ENCODE measurements around the gene CIAO3. TPM values are rescaled to one million over a fixed set of nuclear protein-coding genes. Genes with fewer than 3 reads are reported as not detected.

Gene CIAO3
- total and polyA plus RNA-seq, 10 of the 15 experiments (the other 5 are each of a cell fraction or from before 2014, with no cell fraction given) = 1.4 to 37.5 (median 30.8) TPM

DNA sequence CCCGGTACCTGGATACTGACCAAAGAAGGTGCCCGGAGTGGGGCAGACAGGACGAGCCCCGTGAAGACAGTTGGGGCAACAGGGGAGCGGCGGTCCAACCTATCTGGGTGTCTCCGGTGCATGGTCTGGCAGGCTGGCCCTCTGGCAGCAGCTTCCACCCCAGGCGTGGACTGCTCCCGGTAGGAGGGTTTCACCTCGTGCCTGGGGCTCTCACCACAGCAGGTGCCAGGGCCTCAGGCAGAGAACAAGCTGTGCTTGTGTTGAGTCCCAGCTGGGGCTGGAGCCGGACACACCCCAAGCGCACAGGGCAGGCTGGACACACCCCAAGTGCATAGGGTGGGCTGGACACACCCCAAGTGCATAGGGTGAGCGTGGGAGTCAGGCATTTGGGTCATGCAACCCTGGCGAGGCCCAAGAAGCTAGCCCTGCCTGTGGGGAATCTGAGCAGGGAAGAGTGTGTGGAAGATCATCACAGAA, 33.7 kb downstream of the CIAO3 start (continued):
- TF ChIP-seq RFX5 (IDR thresholded peaks at IDR 0.05; ENCODE audit: low read depth, low read length) = no peak
- TF ChIP-seq, protein P1, sequence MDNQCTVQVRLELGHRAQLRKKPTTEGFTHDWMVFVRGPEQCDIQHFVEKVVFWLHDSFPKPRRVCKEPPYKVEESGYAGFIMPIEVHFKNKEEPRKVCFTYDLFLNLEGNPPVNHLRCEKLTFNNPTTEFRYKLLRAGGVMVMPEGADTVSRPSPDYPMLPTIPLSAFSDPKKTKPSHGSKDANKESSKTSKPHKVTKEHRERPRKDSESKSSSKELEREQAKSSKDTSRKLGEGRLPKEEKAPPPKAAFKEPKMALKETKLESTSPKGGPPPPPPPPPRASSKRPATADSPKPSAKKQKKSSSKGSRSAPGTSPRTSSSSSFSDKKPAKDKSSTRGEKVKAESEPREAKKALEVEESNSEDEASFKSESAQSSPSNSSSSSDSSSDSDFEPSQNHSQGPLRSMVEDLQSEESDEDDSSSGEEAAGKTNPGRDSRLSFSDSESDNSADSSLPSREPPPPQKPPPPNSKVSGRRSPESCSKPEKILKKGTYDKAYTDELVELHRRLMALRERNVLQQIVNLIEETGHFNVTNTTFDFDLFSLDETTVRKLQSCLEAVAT (IDR thresholded peaks at IDR 0.05) = no peak

DNA sequence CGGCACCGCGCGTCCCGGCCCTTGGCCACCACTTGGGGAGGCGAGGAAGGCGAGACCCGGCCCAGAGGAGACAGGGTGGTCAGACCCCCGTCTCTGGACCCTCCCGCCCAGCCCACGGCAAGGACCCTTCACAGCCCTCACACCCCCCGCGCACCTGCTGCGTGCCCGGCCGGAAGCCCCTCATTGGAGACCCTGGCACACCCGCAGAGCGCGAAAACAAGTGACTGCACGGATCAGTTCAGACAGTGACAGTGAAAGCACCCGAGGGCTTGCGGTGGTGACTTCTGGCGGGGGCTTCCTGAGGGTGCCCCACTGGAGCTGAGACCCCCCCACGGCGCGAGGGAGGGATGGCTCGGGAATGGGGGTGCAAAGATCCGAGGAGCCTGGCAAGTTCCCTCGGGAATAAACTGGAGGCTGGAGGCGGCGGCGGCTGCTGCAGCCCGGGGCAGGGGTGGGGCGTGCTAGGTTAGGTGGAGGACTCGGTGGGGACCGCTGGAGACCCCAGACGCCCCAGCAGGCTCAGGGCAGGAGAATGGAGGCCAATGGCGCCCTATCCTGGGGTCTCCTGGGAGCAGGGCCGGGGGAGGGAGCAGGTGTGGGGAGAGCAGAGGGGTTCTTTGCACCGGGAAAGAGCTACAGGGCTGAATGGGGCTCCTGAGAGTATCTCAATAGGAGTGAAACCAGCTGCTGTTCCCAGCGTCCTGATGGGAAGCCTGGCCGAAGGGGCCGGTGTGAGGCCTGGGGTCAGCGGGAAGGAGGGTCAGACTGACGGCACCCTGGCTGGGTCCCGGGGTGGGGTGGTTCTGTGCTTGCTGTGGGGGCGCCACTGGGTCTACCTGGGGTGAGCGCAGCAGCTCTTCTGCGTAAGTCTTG, 34.4 kb downstream of the CIAO3 start:
- TF ChIP-seq ZNF217 (IDR thresholded peaks at IDR 0.05) (no peak), ZNF622 (IDR thresholded peaks at IDR 0.05) (no peak), BMI1 (IDR thresholded peaks at IDR 0.05; ENCODE audit: borderline replicate concordance) (no peak), EGR1 (IDR thresholded peaks at IDR 0.05; ENCODE audit: borderline replicate concordance in 1 of 2, low read depth in 2 of 2, low read length in 2 of 2) (no peak), IKZF2 (IDR thresholded peaks at IDR 0.05) (no peak)
- TF ChIP-seq, protein P2, sequence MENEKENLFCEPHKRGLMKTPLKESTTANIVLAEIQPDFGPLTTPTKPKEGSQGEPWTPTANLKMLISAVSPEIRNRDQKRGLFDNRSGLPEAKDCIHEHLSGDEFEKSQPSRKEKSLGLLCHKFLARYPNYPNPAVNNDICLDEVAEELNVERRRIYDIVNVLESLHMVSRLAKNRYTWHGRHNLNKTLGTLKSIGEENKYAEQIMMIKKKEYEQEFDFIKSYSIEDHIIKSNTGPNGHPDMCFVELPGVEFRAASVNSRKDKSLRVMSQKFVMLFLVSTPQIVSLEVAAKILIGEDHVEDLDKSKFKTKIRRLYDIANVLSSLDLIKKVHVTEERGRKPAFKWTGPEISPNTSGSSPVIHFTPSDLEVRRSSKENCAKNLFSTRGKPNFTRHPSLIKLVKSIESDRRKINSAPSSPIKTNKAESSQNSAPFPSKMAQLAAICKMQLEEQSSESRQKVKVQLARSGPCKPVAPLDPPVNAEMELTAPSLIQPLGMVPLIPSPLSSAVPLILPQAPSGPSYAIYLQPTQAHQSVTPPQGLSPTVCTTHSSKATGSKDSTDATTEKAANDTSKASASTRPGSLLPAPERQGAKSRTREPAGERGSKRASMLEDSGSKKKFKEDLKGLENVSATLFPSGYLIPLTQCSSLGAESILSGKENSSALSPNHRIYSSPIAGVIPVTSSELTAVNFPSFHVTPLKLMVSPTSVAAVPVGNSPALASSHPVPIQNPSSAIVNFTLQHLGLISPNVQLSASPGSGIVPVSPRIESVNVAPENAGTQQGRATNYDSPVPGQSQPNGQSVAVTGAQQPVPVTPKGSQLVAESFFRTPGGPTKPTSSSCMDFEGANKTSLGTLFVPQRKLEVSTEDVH (IDR thresholded peaks at IDR 0.05; ENCODE audit: low read depth, partially characterized antibody) = no peak
- TF ChIP-seq, protein P3, sequence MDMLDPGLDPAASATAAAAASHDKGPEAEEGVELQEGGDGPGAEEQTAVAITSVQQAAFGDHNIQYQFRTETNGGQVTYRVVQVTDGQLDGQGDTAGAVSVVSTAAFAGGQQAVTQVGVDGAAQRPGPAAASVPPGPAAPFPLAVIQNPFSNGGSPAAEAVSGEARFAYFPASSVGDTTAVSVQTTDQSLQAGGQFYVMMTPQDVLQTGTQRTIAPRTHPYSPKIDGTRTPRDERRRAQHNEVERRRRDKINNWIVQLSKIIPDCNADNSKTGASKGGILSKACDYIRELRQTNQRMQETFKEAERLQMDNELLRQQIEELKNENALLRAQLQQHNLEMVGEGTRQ (IDR thresholded peaks at IDR 0.05; ENCODE audit: borderline replicate concordance, low read depth, low read length) = no peak
- TF ChIP-seq, protein P4, sequence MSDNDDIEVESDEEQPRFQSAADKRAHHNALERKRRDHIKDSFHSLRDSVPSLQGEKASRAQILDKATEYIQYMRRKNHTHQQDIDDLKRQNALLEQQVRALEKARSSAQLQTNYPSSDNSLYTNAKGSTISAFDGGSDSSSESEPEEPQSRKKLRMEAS (IDR thresholded peaks at IDR 0.05; ENCODE audit: low read depth, low read length) = no peak
- TF ChIP-seq, protein P5, sequence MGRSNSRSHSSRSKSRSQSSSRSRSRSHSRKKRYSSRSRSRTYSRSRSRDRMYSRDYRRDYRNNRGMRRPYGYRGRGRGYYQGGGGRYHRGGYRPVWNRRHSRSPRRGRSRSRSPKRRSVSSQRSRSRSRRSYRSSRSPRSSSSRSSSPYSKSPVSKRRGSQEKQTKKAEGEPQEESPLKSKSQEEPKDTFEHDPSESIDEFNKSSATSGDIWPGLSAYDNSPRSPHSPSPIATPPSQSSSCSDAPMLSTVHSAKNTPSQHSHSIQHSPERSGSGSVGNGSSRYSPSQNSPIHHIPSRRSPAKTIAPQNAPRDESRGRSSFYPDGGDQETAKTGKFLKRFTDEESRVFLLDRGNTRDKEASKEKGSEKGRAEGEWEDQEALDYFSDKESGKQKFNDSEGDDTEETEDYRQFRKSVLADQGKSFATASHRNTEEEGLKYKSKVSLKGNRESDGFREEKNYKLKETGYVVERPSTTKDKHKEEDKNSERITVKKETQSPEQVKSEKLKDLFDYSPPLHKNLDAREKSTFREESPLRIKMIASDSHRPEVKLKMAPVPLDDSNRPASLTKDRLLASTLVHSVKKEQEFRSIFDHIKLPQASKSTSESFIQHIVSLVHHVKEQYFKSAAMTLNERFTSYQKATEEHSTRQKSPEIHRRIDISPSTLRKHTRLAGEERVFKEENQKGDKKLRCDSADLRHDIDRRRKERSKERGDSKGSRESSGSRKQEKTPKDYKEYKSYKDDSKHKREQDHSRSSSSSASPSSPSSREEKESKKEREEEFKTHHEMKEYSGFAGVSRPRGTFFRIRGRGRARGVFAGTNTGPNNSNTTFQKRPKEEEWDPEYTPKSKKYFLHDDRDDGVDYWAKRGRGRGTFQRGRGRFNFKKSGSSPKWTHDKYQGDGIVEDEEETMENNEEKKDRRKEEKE (IDR thresholded peaks at IDR 0.05) = no peak
- H3K27me3 ChIP-seq (replicated peaks in 1 of 2; ENCODE audit: control insufficient read depth in 2 of 2, insufficient read depth in 2 of 2, low read length in 1 of 2) = peaks cover 0 to 11% of the 10 kb centered on the region in 2 experiments; a peak in 2 of 4 replicates
- no peak for DNase-seq (ENCODE audit: low read depth, low spot score)
- ATAC-seq = no peak
- 8% methylated on average over 39 of the region's 49 CpGs for WGBS (ENCODE audit: insufficient coverage, insufficient replicate concordance, low lambda C conversion rate, missing lambda C conversion rate)
- no peak overlapping the region for H3K9ac ChIP-seq (ENCODE audit: control insufficient read depth, insufficient read depth, low read length)
- in situ Hi-C loops (cut with MboI) (no loop called here), intact Hi-C loops (cut with micrococcal nuclease; ENCODE audit: unreplicated experiment) (no loop called here)
- SMC1A ChIA-PET (ENCODE audit: uncharacterized antibody, unreplicated experiment) = no interaction called here
- H3K36me3 ChIP-seq (ENCODE audit: control insufficient read depth in 2 of 2, insufficient read depth in 2 of 2, low read length in 1 of 2) = no peaks in the 10 kb centered on the region
- RAD21 ChIA-PET (ENCODE audit: unreplicated experiment) = no interaction called here
- POLR2A ChIA-PET = no interaction called here
- no peak overlapping the region for H3K4me2 ChIP-seq (ENCODE audit: control insufficient read depth, insufficient read depth)
- FAIRE-seq = no peak
- CTCF ChIA-PET = no interaction called here
- BruUV-seq (replicated peaks) = no TSS peak
- no peaks in the 10 kb centered on the region for H3K79me2 ChIP-seq (ENCODE audit: control insufficient read depth, insufficient read depth, low read length)
- H4K20me1 ChIP-seq (ENCODE audit: control insufficient read depth, insufficient read depth) = no peaks in the 10 kb centered on the region
- no peak overlapping the region for H2AFZ ChIP-seq (ENCODE audit: control insufficient read depth, low read depth, low read length)
- no peak overlapping the region for H3K27ac ChIP-seq (ENCODE audit: control insufficient read depth, insufficient read depth)
- H3K9me3 ChIP-seq (replicated peaks; ENCODE audit: control insufficient read depth, insufficient read depth, low read length) = no peaks in the 10 kb centered on the region
- H3K4me1 ChIP-seq (ENCODE audit: control insufficient read depth, insufficient read depth, low read length) = no peaks in the 10 kb centered on the region
- no peak overlapping the region for H3K4me3 ChIP-seq

Measured in GM12878 (cell line).